Measurements from ENCODE around the gene SMAD6. TPM values are rescaled to one million over a fixed set of nuclear protein-coding genes. Genes with fewer than 3 reads are reported as not detected.
A peak's percentile ranks its signal among the peaks of the same experiment; 100 is the strongest.

The SMAD6 gene
- total RNA-seq, 1 experiment from 2014 or later = 8.9 TPM

DNA sequence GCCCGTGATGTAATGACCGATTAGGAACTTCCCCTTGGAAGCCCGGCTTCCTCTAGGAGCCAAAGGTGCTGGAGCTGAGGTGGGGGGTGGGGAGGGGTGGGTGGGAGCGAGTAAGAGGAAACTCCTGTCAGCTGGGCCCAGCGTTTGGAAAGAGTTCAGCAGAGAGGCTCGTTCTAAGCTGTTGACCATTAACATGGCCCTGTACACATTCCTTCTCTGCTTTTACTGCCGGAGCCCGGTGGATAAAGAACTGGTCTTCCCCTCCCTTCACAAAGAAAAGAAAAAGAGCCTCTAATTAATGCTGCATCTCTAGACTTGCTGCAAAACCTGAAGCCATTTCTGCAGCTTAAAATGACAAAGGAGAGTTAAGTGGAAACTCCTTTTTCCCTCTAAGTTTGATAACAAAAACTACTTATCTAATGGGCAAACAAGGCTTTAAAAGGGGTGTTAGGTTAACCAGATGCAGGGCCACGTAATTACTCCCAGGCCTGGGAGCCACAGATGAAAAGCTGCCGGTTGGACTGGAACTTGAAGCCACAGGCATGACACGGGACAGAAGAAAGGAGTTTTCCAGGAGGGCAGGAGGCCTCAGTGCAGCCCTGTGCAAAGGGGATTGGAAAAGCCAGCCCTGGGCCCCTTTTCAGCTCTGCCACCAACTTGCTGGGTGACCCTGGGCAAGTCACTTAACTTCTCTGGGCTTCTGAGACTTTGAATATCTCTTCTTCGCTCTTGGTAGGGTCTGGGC, 71.3 kb downstream of the SMAD6 start:
- Mint-ChIP-seq H3K9me3 (ENCODE audit: unreplicated experiment) (no peaks in the 10 kb centered on the region), H3K4me1 (ENCODE audit: low read depth, unreplicated experiment) (peaks cover 33% of the 10 kb centered on the region), H3K27ac (ENCODE audit: unreplicated experiment) (peak overlapping the region; percentile 95), H3K27me3 (ENCODE audit: insufficient read depth, unreplicated experiment) (no peaks in the 10 kb centered on the region), H3K4me3 (ENCODE audit: unreplicated experiment) (peak overlapping the region; percentile 10), H3K36me3 (ENCODE audit: insufficient read depth, unreplicated experiment) (no peaks in the 10 kb centered on the region)
- BruUV-seq (replicated peaks) = no TSS peak
- Histone ChIP-seq H3K9me3 (no peaks in the 10 kb centered on the region), H3K36me3 (ENCODE audit: control insufficient read depth, insufficient read depth, low read length) (no peaks in the 10 kb centered on the region), H3K4me3 (ENCODE audit: low read depth, low read length) (no peak overlapping the region), H3K4me1 (peaks cover 56% of the 10 kb centered on the region), H3K27me3 (replicated peaks; ENCODE audit: control insufficient read depth, insufficient read depth, low read length) (no peaks in the 10 kb centered on the region)
- intact Hi-C loops (cut with micrococcal nuclease; ENCODE audit: unreplicated experiment) = no loop called here
- DNase-seq = peak; percentile 55 to 79
- CTCF ChIA-PET = interaction anchor here (0.5 to 2.8 kb wide), 8 partner anchors 12 to 257 kb away, joined by 3 to 15 read pairs (median 3); no protein-coding TSS in a partner anchor
- POLR2A ChIA-PET = interaction anchor here (0.5 to 1.4 kb wide), 6 partner anchors 58 to 95 kb away, joined by 3 to 6 read pairs (median 3); partner anchors contain the start of gene SMAD6
- TF ChIP-seq, protein P1, sequence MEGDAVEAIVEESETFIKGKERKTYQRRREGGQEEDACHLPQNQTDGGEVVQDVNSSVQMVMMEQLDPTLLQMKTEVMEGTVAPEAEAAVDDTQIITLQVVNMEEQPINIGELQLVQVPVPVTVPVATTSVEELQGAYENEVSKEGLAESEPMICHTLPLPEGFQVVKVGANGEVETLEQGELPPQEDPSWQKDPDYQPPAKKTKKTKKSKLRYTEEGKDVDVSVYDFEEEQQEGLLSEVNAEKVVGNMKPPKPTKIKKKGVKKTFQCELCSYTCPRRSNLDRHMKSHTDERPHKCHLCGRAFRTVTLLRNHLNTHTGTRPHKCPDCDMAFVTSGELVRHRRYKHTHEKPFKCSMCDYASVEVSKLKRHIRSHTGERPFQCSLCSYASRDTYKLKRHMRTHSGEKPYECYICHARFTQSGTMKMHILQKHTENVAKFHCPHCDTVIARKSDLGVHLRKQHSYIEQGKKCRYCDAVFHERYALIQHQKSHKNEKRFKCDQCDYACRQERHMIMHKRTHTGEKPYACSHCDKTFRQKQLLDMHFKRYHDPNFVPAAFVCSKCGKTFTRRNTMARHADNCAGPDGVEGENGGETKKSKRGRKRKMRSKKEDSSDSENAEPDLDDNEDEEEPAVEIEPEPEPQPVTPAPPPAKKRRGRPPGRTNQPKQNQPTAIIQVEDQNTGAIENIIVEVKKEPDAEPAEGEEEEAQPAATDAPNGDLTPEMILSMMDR (IDR thresholded peaks at IDR 0.05; ENCODE audit: insufficient read depth in 1 of 2, low read depth in 1 of 2, low read length in 1 of 2, severe bottlenecking in 1 of 2, unreplicated experiment in 1 of 2) = no peak

DNA sequence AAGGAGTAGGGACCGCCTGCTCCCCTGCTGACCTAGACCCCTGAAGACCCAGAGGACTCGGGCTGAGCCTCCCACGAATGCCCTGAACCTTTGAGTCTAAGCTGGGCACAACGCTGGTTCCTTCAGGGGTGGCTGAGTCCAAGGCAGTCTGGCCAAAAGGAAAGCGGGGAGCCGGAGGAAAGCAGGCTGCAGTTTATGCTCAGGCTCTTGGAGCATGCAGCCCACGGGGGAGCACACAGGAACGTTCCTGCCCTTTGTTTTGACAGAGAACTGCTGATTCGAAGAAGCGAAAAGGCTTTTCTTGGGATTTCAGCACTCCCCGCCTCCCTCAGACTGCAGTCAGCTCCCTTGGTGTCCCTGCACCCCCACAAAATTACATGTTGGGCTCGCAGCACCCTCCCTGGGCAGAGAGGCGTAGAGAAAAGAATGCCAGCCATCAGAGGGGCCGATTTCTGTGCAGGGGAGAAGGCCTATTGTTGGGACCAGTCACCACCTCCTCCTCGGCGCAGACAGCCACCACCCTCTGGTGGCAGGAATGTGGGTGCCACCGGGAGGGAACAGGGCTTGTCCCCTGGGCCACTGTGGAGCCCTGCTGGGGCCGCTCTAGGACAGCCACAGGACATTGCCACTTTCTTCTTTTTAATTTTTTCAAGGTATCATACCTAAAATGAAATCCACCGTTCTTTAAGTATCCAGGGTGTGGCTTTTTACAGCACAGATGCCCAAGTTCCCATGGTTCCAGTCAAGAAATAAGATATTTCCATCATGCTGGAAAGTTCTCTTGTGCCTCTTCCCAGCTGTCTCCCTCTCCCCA, 72.2 kb downstream of the SMAD6 start:
- peak; percentile 90 to 93 for DNase-seq
- BruUV-seq (replicated peaks) = TSS peak; percentile 47
- no peaks in the 10 kb centered on the region for H3K36me3 Mint-ChIP-seq (ENCODE audit: insufficient read depth, unreplicated experiment)
- Histone ChIP-seq H3K36me3 (ENCODE audit: control insufficient read depth, insufficient read depth, low read length) (no peaks in the 10 kb centered on the region), H3K9me3 (no peaks in the 10 kb centered on the region), H3K4me3 (ENCODE audit: low read depth, low read length) (no peak overlapping the region), H3K27me3 (replicated peaks; ENCODE audit: control insufficient read depth, insufficient read depth, low read length) (no peaks in the 10 kb centered on the region), H3K4me1 (peaks cover 62% of the 10 kb centered on the region)
- intact Hi-C loops (cut with micrococcal nuclease; ENCODE audit: unreplicated experiment) = loop anchor here (1.0 to 2.0 kb wide), 4 partner anchors 69 to 171 kb away; partner anchors contain the start of gene SMAD6
- TF ChIP-seq, protein P1 (IDR thresholded peaks at IDR 0.05; ENCODE audit: insufficient read depth in 1 of 2, low read depth in 1 of 2, low read length in 1 of 2, severe bottlenecking in 1 of 2, unreplicated experiment in 1 of 2) = peak; percentile 96
- H3K9me3 Mint-ChIP-seq (ENCODE audit: unreplicated experiment) = no peaks in the 10 kb centered on the region
- H3K4me3 Mint-ChIP-seq (ENCODE audit: unreplicated experiment) = peak overlapping the region; percentile 10
- peaks cover 33% of the 10 kb centered on the region for H3K4me1 Mint-ChIP-seq (ENCODE audit: low read depth, unreplicated experiment)
- H3K27me3 Mint-ChIP-seq (ENCODE audit: insufficient read depth, unreplicated experiment) = no peaks in the 10 kb centered on the region
- ChIA-PET CTCF (interaction anchor here (0.5 to 2.8 kb wide), 4 partner anchors 11 to 155 kb away, joined by 3 to 15 read pairs (median 4); no protein-coding TSS in a partner anchor), POLR2A (interaction anchor here (0.6 to 1.4 kb wide), 2 partner anchors 72 to 77 kb away, joined by 3 to 6 read pairs; partner anchors contain the start of gene SMAD6)
- peak overlapping the region; percentile 95 for H3K27ac Mint-ChIP-seq (ENCODE audit: unreplicated experiment)

All from Caco-2 (cell line).